GM18909 (cell line): ENCODE measurements around the gene SUV39H2.
"Not testable (repeated sequence)": the region's sequence is repeated elsewhere in the genome, so short reads cannot be mapped to it uniquely, and the experiment has no call there.

Experiments used
- ATAC-seq: cut with Tn5 transposase; IDR thresholded peaks from one replicate; pipeline ENCODE4 v1.9.1; 2021; ENCODE audit warnings: mild to moderate bottlenecking; ENCODE audit not compliant: unreplicated experiment, poor library complexity

The SUV39H2 gene

GRCh38 chr10:14878266-14879123, at the start of gene SUV39H2:
SUV39H2 (plus strand) TSS chr10:14878866; CDS start chr10:14878889, 23 bp downstream.
- peak; percentile 93 for ATAC-seq

- no peak for ATAC-seq
Observed at GRCh38 chr10:14833106-14833505, 45.6 kb upstream of the SUV39H2 start.

- ATAC-seq: no peak
Observed at GRCh38 chr10:14836208-14836607, 42.5 kb upstream of the SUV39H2 start.

- ATAC-seq: no peak
Observed at GRCh38 chr10:14837003-14837756, 41.5 kb upstream of the SUV39H2 start.

- ATAC-seq: peak; percentile 95
Observed at GRCh38 chr10:14837757-14838581, 40.7 kb upstream of the SUV39H2 start, which contains the start of the genes CDNF, HSPA14 and MSANTD7. CDNF (minus strand) TSS chr10:14838037; CDS start chr10:14837946, 91 bp downstream. HSPA14 (plus strand) TSS chr10:14838306; CDS start chr10:14838403, 97 bp downstream. MSANTD7 (plus strand) TSS chr10:14838306; CDS start chr10:14842285, 3,979 bp downstream.

GRCh38 chr10:14838582-14839304, 39.9 kb upstream of the SUV39H2 start:
- peak; percentile 1 for ATAC-seq

- ATAC-seq: no peak
Observed at GRCh38 chr10:14839305-14839695, 39.4 kb upstream of the SUV39H2 start.

- no peak for ATAC-seq
Observed at GRCh38 chr10:14840178-14840577, 38.5 kb upstream of the SUV39H2 start.

- no peak for ATAC-seq
Observed at GRCh38 chr10:14843327-14843988, 35.2 kb upstream of the SUV39H2 start.

GRCh38 chr10:14844948-14845347, 33.7 kb upstream of the SUV39H2 start:
- no peak for ATAC-seq

GRCh38 chr10:14852236-14852635, 26.4 kb upstream of the SUV39H2 start:
- ATAC-seq: no peak

- ATAC-seq: no peak
Observed at GRCh38 chr10:14855453-14855852, 23.2 kb upstream of the SUV39H2 start.

- ATAC-seq: no peak
Observed at GRCh38 chr10:14858338-14858960, 20.2 kb upstream of the SUV39H2 start.

GRCh38 chr10:14859043-14859442, 19.6 kb upstream of the SUV39H2 start:
- no peak for ATAC-seq

GRCh38 chr10:14859775-14860174, 18.9 kb upstream of the SUV39H2 start:
- no peak for ATAC-seq

GRCh38 chr10:14860791-14861190, 17.9 kb upstream of the SUV39H2 start:
- no peak for ATAC-seq

GRCh38 chr10:14864466-14864865, 14.2 kb upstream of the SUV39H2 start:
- not testable (repeated sequence) for ATAC-seq

- not testable (repeated sequence) for ATAC-seq
Observed at GRCh38 chr10:14864871-14865270, 13.8 kb upstream of the SUV39H2 start.
